Measurements from ENCODE around the gene RPL39L. TPM values are rescaled to one million over a fixed set of nuclear protein-coding genes. Genes with fewer than 3 reads are reported as not detected.
A peak's percentile ranks its signal among the peaks of the same experiment; 100 is the strongest.

The RPL39L gene
- total RNA-seq, 2 donors from 2014 or later = 18.1 to 26.8 TPM

DNA sequence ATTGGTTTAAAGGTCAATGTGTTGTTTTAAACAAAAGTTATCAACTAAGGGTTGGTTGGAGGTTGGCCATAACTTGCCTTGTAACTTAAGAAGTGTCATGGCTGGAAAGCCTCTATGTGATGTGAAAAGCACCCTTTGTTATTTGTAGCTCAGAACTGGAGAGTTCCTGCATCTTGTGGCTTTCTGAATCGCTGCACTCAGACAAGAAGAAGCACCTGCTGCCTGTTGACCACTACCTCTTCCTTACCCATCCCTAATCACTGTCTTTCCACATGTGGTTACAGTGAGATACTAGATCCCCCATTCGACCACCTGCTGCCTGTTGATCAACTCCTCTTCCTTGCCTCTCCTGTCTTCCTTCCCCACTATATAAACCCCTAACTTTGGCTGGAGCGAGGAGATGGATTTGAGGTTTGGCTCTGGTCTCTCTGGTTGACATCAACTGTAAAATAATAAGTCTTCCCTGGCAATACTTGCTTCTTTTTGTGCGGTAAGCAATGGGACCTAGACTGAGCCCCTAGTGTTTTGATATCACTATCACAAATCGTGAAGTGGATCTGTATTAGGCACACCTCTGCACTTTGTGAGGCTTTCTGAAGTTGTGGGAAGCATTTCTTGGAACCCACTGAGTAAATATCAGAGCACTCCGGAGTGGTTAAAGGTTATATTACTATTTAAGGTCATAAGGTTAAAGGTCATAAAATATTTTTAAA, 13.8 kb downstream of the RPL39L start:
- Mint-ChIP-seq H3K4me1 (peaks cover 21% of the 10 kb centered on the region), H3K27ac (no peak overlapping the region), H3K36me3 (ENCODE audit: low read depth) (no peaks in the 10 kb centered on the region), H3K27me3 (no peaks in the 10 kb centered on the region), H3K4me3 (no peak overlapping the region), H3K9me3 (no peaks in the 10 kb centered on the region)
- ATAC-seq (replicated peaks) = no peak

DNA sequence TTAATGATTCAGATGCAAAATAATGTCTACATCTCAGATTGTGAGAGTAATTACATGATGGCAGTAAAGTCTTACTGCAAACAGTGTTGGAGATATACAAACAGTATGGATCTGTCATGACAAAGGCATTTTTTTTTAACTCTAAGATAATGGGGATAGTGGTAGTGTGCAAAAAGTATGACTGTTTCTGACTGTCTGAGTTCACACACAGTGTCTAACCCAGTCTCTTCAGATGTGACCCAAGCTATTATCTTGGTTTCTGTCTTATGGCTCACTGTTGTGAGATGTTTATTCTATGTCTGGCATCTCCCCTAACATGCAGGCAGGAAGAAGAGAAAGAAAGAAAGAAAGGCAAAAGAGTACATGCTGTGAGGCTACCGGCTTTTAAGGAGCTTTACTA, 17.0 kb downstream of the RPL39L start:
- H3K27ac Mint-ChIP-seq = no peak overlapping the region
- H3K9me3 Mint-ChIP-seq = no peaks in the 10 kb centered on the region
- no peak overlapping the region for H3K4me3 Mint-ChIP-seq
- H3K36me3 Mint-ChIP-seq (ENCODE audit: low read depth) = no peaks in the 10 kb centered on the region
- H3K4me1 Mint-ChIP-seq = peaks cover 4% of the 10 kb centered on the region
- H3K27me3 Mint-ChIP-seq = no peaks in the 10 kb centered on the region
- no peak for ATAC-seq (replicated peaks)

DNA sequence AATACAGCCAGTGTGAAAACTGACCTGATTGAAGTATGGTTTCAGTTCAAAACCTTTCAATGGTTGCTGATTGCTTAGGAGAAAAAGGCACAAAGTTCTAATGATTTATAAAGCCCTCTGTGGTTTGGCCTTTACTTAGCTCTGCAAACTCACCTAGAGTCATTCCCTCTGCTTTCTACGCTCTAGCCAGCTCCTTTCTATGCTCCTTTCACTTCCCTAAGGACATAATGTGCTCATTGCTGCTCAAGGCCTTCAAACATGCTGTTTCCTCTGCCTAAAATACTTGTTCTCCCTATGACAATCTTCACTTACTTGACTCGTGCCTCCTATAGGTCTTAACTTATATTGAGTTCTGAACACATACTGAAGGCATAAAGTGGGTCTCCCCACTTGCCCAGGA, 19.0 kb downstream of the RPL39L start:
- Mint-ChIP-seq H3K27ac (no peak overlapping the region), H3K4me1 (no peaks in the 10 kb centered on the region), H3K9me3 (no peaks in the 10 kb centered on the region), H3K36me3 (ENCODE audit: low read depth) (no peaks in the 10 kb centered on the region), H3K4me3 (no peak overlapping the region), H3K27me3 (no peaks in the 10 kb centered on the region)
- no peak for ATAC-seq (replicated peaks)

DNA sequence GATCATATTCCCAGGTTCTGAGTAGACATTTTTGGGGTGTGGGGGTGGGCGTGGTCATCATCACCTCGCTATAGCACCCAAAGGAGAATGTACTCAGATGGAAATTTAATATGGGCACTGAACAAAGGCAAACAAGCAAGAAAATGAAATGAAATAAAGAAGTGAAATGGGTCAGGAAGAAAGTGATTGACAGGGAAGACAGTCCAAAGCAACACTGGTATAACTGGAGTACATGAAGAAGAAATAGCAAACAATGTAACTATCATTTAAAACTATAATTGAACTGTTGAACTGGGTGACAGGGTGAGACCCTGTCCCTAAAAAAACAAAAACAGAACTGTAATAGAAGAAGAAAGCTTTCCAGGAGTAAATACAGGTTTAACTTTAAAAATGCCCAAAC, 24.8 kb downstream of the RPL39L start:
- Mint-ChIP-seq H3K36me3 (ENCODE audit: low read depth) (no peaks in the 10 kb centered on the region), H3K4me3 (no peak overlapping the region), H3K9me3 (no peaks in the 10 kb centered on the region), H3K4me1 (peaks cover 5% of the 10 kb centered on the region), H3K27ac (no peak overlapping the region), H3K27me3 (no peaks in the 10 kb centered on the region)
- ATAC-seq (replicated peaks) = no peak

DNA sequence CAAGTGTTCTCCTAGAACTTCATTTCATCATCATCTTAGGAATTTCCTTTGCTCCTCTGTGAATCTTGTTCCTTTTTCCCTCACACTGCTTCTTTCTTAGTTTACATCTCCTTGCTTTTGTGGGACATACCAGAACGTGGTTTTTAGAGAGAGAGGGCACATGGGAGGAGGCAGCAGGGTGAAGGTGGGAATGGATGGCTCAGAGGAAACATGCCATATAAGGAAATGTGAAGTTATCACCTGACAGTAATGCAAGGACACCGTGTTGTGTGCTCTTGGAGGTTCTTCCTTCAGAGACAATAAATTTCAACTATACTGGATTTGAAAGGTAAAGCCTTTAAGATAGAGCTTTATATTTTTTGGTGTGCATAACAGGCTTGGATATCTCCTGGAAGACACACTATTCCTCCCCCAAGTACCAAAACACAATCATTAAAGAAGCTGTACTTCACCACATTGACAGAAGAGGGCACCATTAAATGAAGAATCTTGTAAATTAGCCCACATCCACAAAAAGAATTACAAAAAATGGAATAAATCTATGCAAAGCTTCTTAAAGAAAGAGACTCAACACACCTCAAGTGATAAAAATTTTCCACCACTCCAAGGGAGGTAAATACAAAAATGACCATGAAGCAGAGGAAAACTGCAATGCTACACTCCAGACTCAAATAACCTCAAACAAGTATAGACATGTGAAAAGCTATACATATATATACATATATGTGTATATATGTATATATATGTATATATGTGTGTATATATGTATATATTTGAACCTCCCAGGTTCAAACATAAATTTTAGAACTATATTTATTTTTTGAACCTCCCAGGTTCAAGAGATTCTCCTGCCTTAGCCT, 26.1 kb downstream of the RPL39L start:
- ATAC-seq (replicated peaks) = peak; percentile 53
- no peaks in the 10 kb centered on the region for H3K27me3 Mint-ChIP-seq
- no peaks in the 10 kb centered on the region for H3K36me3 Mint-ChIP-seq (ENCODE audit: low read depth)
- peaks cover 5% of the 10 kb centered on the region for H3K4me1 Mint-ChIP-seq
- no peak overlapping the region for H3K4me3 Mint-ChIP-seq
- H3K27ac Mint-ChIP-seq = no peak overlapping the region
- no peaks in the 10 kb centered on the region for H3K9me3 Mint-ChIP-seq

DNA sequence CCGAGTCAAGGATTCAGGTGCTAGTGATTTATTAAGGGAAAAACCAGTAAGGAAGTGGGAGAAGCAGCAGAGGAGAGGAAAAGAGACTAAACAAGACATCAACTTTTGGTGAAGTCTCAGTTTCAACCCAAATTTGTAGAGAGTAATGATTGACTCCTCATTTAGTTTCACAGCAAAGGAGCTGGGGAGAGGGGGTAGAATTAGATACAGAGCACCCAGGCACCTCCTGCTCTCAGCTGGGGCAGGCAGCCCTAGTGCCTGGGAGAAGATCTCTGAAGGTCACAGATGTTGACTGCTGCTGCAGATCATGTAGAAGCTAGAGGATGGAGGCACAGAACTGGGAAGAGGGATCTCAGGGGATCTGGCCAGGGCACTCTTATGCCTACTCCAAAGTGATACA, 29.1 kb downstream of the RPL39L start:
- Mint-ChIP-seq H3K27me3 (no peaks in the 10 kb centered on the region), H3K4me3 (no peak overlapping the region), H3K9me3 (no peaks in the 10 kb centered on the region), H3K27ac (no peak overlapping the region), H3K36me3 (ENCODE audit: low read depth) (no peaks in the 10 kb centered on the region), H3K4me1 (peaks cover 8% of the 10 kb centered on the region)
- ATAC-seq (replicated peaks) = no peak

DNA sequence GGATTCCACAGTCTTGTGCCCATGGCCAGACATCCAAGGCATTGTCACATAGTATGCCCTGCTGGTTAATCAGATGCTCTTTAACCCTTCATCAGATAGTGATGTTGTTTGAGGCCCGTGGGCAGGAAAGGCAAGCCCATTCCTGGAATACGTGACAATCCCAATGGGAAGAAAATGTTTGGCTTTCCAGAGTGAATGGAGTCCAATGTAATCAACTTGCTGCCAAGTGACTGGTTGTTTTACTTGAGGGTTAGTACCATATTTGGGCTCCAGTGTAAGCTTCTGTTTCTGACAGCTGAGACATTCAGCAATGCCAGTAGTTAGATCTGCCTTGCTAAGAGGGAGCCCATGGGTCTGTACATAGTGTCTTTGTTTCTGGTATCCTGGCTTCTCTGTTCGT, 31.3 kb downstream of the RPL39L start:
- no peak overlapping the region for H3K27ac Mint-ChIP-seq
- no peaks in the 10 kb centered on the region for H3K36me3 Mint-ChIP-seq (ENCODE audit: low read depth)
- H3K4me1 Mint-ChIP-seq = peaks cover 12% of the 10 kb centered on the region
- ATAC-seq (replicated peaks) = no peak
- H3K27me3 Mint-ChIP-seq = no peaks in the 10 kb centered on the region
- H3K9me3 Mint-ChIP-seq = no peaks in the 10 kb centered on the region
- H3K4me3 Mint-ChIP-seq = no peak overlapping the region

- Mint-ChIP-seq H3K27me3 (no peaks in the 10 kb centered on the region), H3K27ac (no peak overlapping the region), H3K36me3 (ENCODE audit: low read depth) (no peaks in the 10 kb centered on the region), H3K4me1 (peaks cover 21% of the 10 kb centered on the region), H3K9me3 (no peaks in the 10 kb centered on the region), H3K4me3 (no peak overlapping the region)
- ATAC-seq (replicated peaks) = no peak
Measured at GRCh38 chr3:187105700-187106099, 33.6 kb downstream of the RPL39L start.

GRCh38 chr3:187104933-187105332, 34.4 kb downstream of the RPL39L start:
- no peaks in the 10 kb centered on the region for H3K9me3 Mint-ChIP-seq
- H3K4me3 Mint-ChIP-seq = no peak overlapping the region
- no peaks in the 10 kb centered on the region for H3K27me3 Mint-ChIP-seq
- H3K4me1 Mint-ChIP-seq = peaks cover 21% of the 10 kb centered on the region
- peak; percentile 31 for ATAC-seq (replicated peaks)
- no peaks in the 10 kb centered on the region for H3K36me3 Mint-ChIP-seq (ENCODE audit: low read depth)
- H3K27ac Mint-ChIP-seq = no peak overlapping the region

DNA sequence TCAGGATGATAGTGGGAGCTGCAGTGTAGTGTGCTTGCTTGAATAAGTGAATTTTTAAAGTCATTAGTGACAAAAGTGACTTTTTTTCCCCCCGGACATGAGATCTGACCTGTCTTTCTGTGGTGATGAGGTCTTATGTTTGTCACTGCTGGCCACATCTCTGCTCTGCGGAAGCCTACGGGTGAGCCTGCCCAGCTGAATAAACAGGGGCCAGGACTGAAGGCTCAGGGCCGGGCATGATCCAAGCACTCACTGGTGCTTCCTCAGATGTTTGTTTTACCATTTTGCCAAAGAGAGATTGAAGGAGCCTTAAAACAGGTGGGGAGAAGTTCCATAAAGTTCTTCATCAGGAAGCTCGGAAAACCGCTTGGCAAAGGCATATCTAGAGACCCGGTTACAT, 35.0 kb downstream of the RPL39L start:
- no peaks in the 10 kb centered on the region for H3K27me3 Mint-ChIP-seq
- no peak for ATAC-seq (replicated peaks)
- H3K9me3 Mint-ChIP-seq = no peaks in the 10 kb centered on the region
- H3K4me1 Mint-ChIP-seq = peaks cover 23% of the 10 kb centered on the region
- H3K36me3 Mint-ChIP-seq (ENCODE audit: low read depth) = no peaks in the 10 kb centered on the region
- no peak overlapping the region for H3K4me3 Mint-ChIP-seq
- H3K27ac Mint-ChIP-seq = no peak overlapping the region

- Mint-ChIP-seq H3K9me3 (no peaks in the 10 kb centered on the region), H3K27ac (peak overlapping the region; percentile 53), H3K36me3 (ENCODE audit: low read depth) (no peaks in the 10 kb centered on the region), H3K4me3 (no peak overlapping the region), H3K4me1 (peaks cover 32% of the 10 kb centered on the region), H3K27me3 (no peaks in the 10 kb centered on the region)
- no peak for ATAC-seq (replicated peaks)
Measured at GRCh38 chr3:187103251-187103650, 36.0 kb downstream of the RPL39L start.

GRCh38 chr3:187102073-187102634, 37.1 kb downstream of the RPL39L start:
- H3K4me1 Mint-ChIP-seq = peaks cover 37% of the 10 kb centered on the region

GRCh38 chr3:187101184-187102072, 37.9 kb downstream of the RPL39L start:
- H3K36me3 Mint-ChIP-seq (ENCODE audit: low read depth) = no peaks in the 10 kb centered on the region
- no peaks in the 10 kb centered on the region for H3K27me3 Mint-ChIP-seq
- peaks cover 37% of the 10 kb centered on the region for H3K4me1 Mint-ChIP-seq
- peaks cover 4% of the 10 kb centered on the region for H3K9me3 Mint-ChIP-seq
- peak overlapping the region; percentile 53 for H3K27ac Mint-ChIP-seq
- peak; percentile 77 for ATAC-seq (replicated peaks)
- peak overlapping the region; percentile 51 for H3K4me3 Mint-ChIP-seq

More at GRCh38 chr3:187102073-187102634, 37.1 kb downstream of the RPL39L start:
- Mint-ChIP-seq H3K27me3 (no peaks in the 10 kb centered on the region), H3K9me3 (peaks cover 4% of the 10 kb centered on the region), H3K4me3 (peak overlapping the region; percentile 51), H3K27ac (peak overlapping the region; percentile 53), H3K36me3 (ENCODE audit: low read depth) (no peaks in the 10 kb centered on the region)
- no peak for ATAC-seq (replicated peaks)

DNA sequence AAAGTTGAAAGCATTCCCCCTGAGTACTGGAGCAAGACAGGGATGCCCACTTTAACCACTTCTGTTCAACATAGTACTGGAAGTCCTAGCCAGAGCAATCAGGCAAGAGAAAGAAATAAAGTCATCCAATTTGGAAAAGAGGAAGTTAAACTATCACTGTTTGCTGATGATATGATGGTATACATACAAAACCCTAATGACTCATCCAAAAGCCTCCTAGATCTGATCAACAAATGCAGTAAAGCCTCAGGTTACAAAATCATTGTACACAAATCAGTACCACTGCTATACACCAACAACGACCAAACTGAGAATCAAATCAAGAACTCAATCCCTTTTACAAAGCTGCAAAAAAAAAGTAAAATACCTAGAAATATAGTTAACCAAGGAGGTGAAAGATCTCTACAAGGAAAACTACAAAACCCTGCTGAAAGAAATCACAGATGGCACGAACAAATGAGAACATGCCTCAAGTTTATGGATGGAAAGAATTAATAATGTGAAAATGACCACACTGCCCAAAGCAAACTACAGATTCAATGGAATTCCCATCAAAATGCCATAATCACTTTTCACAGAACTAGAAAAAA, 40.3 kb downstream of the RPL39L start:
- H3K4me1 Mint-ChIP-seq = peaks cover 36% of the 10 kb centered on the region

More for the DNA sequence above, 40.3 kb downstream of the RPL39L start:
- H3K27me3 Mint-ChIP-seq = no peaks in the 10 kb centered on the region
- no peak overlapping the region for H3K27ac Mint-ChIP-seq
- no peak overlapping the region for H3K4me3 Mint-ChIP-seq
- ATAC-seq (replicated peaks) = peak; percentile 59
- H3K9me3 Mint-ChIP-seq = peaks cover 4% of the 10 kb centered on the region
- no peaks in the 10 kb centered on the region for H3K36me3 Mint-ChIP-seq (ENCODE audit: low read depth)

Measured in activated T-helper 17 cell treated with anti-CD3 and anti-CD28 coated beads, Interleukin-2, amount 50 U/mL, for 72 hours (primary cell).